ENCODE measurements around the gene ATE1. TPM values are rescaled to one million over a fixed set of nuclear protein-coding genes. Genes with fewer than 3 reads are reported as not detected.

Gene ATE1
- polyA plus RNA-seq, 2 of the 4 experiments (the other 2 are of a cell fraction), result 27.2 to 58.8 TPM

DNA sequence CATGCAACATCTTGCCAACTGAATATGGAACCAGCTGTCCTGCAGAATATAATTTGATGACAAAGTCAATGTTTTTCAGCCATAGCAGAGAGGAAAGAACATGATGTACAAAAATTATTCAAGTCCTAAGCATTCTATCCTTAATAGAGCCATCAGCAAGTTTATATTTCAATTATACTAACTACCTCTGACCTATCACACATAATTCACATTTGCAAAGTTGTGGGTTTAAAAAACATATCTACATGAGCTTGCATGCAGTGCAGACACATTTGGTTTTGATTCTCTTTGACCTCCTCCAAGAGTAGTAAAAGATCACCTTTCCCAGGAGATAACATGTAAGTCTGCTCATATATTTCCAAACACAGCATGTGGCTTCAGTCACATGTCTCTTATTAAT, 203.5 kb downstream of the ATE1 start (continued):
- TF ChIP-seq, protein P1, sequence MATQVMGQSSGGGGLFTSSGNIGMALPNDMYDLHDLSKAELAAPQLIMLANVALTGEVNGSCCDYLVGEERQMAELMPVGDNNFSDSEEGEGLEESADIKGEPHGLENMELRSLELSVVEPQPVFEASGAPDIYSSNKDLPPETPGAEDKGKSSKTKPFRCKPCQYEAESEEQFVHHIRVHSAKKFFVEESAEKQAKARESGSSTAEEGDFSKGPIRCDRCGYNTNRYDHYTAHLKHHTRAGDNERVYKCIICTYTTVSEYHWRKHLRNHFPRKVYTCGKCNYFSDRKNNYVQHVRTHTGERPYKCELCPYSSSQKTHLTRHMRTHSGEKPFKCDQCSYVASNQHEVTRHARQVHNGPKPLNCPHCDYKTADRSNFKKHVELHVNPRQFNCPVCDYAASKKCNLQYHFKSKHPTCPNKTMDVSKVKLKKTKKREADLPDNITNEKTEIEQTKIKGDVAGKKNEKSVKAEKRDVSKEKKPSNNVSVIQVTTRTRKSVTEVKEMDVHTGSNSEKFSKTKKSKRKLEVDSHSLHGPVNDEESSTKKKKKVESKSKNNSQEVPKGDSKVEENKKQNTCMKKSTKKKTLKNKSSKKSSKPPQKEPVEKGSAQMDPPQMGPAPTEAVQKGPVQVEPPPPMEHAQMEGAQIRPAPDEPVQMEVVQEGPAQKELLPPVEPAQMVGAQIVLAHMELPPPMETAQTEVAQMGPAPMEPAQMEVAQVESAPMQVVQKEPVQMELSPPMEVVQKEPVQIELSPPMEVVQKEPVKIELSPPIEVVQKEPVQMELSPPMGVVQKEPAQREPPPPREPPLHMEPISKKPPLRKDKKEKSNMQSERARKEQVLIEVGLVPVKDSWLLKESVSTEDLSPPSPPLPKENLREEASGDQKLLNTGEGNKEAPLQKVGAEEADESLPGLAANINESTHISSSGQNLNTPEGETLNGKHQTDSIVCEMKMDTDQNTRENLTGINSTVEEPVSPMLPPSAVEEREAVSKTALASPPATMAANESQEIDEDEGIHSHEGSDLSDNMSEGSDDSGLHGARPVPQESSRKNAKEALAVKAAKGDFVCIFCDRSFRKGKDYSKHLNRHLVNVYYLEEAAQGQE (IDR thresholded peaks at IDR 0.05), result no peak
- TF ChIP-seq KDM1A (IDR thresholded peaks at IDR 0.05; ENCODE audit: low read depth) (no peak), RNF2 (IDR thresholded peaks at IDR 0.05; ENCODE audit: borderline replicate concordance, low read depth) (no peak), NPAS2 (CRISPR knock-in tag; IDR thresholded peaks at IDR 0.05; ENCODE audit: borderline replicate concordance) (no peak)

DNA sequence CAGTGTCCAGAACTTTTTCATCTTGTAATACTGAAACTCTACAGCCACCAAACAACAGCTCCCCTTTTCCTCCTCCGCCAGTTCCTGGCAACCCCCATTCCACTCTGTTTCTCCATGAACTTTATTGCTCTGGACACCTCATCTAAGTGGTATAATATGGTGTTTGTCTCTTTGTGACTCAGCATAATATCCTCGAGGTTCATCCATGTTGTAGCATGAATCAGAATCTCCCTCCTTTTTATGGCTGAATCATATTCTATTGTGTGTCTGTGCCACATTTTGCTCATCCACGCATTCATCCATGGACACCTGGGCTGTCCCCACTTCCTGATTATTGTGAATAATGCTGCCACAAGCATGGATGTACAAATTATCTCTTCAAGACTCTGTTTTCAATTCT, 205.2 kb downstream of the ATE1 start:
- FAIRE-seq, result no peak
- CTCF ChIA-PET, result interaction anchor here (1.3 kb wide), 1 partner anchor 780 kb away, joined by 3 read pairs; no protein-coding TSS in a partner anchor
- Histone ChIP-seq H3K9me3 (no peaks in the 10 kb centered on the region), H3K4me2 (no peak overlapping the region), H3K27ac (no peak overlapping the region), H3K4me1 (no peaks in the 10 kb centered on the region), H3K4me3 (no peak overlapping the region)
- POLR2A ChIA-PET, result no interaction called here
- TF ChIP-seq FOSL2 (IDR thresholded peaks at IDR 0.05) (no peak), FOSL2 (CRISPR knock-in tag; IDR thresholded peaks at IDR 0.05) (0 out of 2 replicates have a peak, but pooled peaks have one; percentile 13), NFE2L2 (conservative IDR thresholded peaks at IDR 0.05; ENCODE audit: low read length) (peak; percentile 35; the same call in 1 of the 2 replicates), MAFK (IDR thresholded peaks at IDR 0.05; ENCODE audit: partially characterized antibody) (peak; percentile 76), POLR2AphosphoS2 (conservative IDR thresholded peaks at IDR 0.05; ENCODE audit: low read length) (no peak)
- ATAC-seq, result no peak
- DNase-seq (ENCODE audit: low read depth in 1 of 2, low spot score in 1 of 2), result no peak
- WGBS (ENCODE audit: missing lambda C conversion rate), result 41% methylated on average over 3 of the region's 3 CpGs

DNA sequence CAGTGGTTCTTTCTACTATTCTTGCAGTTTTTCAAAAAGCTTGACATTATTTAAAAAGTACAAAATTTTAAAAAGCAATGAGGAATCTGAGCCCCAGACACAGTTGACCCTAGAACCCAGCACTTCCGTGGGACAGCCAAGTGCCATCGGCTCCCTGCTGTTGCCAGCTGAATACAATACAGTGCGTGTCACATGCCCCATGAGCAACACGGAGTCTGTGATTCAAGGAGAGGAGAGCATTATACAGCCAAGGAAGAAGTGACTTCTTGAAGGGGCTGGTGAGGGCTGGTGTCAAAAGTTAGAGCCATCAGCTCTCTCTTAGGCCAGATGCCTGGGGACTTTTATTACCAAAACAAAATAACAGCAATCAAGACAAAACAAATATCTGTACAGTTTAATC, 206.6 kb downstream of the ATE1 start:
- Histone ChIP-seq H3K4me3 (no peak overlapping the region), H3K9me3 (no peaks in the 10 kb centered on the region), H3K4me1 (no peaks in the 10 kb centered on the region), H3K4me2 (no peak overlapping the region), H3K27ac (no peak overlapping the region)
- DNase-seq (ENCODE audit: low read depth in 1 of 2, low spot score in 1 of 2) (no peak), ATAC-seq (no peak), FAIRE-seq (no peak)
- POLR2A ChIA-PET, result no interaction called here
- WGBS (ENCODE audit: missing lambda C conversion rate), result 83% methylated on average over 4 of the region's 4 CpGs
- CTCF ChIA-PET, result no interaction called here
- TF ChIP-seq ZFP36 (IDR thresholded peaks at IDR 0.05; ENCODE audit: borderline replicate concordance, partially characterized antibody) (no peak), ZNF302 (CRISPR knock-in tag; IDR thresholded peaks at IDR 0.05) (no peak), RNF2 (IDR thresholded peaks at IDR 0.05; ENCODE audit: borderline replicate concordance, low read depth) (no peak)
- TF ChIP-seq, protein P2, sequence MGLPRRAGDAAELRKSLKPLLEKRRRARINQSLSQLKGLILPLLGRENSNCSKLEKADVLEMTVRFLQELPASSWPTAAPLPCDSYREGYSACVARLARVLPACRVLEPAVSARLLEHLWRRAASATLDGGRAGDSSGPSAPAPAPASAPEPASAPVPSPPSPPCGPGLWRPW (IDR thresholded peaks at IDR 0.05), result no peak
- TF ChIP-seq, protein P3, sequence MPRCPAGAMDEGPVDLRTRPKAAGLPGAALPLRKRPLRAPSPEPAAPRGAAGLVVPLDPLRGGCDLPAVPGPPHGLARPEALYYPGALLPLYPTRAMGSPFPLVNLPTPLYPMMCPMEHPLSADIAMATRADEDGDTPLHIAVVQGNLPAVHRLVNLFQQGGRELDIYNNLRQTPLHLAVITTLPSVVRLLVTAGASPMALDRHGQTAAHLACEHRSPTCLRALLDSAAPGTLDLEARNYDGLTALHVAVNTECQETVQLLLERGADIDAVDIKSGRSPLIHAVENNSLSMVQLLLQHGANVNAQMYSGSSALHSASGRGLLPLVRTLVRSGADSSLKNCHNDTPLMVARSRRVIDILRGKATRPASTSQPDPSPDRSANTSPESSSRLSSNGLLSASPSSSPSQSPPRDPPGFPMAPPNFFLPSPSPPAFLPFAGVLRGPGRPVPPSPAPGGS (IDR thresholded peaks at IDR 0.05), result no peak

DNA sequence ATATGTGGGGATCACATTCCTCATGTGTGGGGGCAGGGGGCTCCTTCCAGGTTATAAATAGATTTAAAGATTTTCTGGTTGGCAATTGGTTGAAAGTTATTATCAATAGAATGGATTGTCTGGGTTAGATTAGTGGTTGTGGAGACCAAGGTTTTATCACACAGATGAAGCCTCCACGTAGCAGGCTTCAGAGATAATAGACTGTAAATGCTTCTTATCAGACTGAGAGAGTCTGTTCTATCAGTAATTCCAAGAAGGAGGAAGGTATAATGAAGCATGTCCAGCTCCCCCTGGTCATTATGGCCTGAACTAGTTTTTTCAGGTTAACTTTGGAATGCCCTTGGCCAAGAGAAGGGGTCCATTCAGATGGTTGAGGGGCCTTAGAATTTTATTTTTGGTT, 211.9 kb downstream of the ATE1 start:
- CTCF ChIA-PET, result no interaction called here
- no peak overlapping the region for H3K27ac ChIP-seq
- no peaks in the 10 kb centered on the region for H3K4me1 ChIP-seq
- H3K9me3 ChIP-seq, result peaks cover 14% of the 10 kb centered on the region; the same call in 1 of the 3 replicates
- WGBS (ENCODE audit: missing lambda C conversion rate), result 18% methylated on average over 1 of the region's 1 CpG
- POLR2A ChIA-PET, result no interaction called here
- DNase-seq (ENCODE audit: low read depth in 1 of 2, low spot score in 1 of 2), result no peak
- ATAC-seq, result no peak
- H3K4me2 ChIP-seq, result no peak overlapping the region
- FAIRE-seq, result no peak
- no peak overlapping the region for H3K4me3 ChIP-seq
- TF ChIP-seq RFX5 (IDR thresholded peaks at IDR 0.05) (no peak), TFCP2L1 (CRISPR knock-in tag; IDR thresholded peaks at IDR 0.05) (no peak), CEBPB (IDR thresholded peaks at IDR 0.05) (no peak)

Measured in A549 (cell line).